Natural killer cell (primary cell): ENCODE results near the gene ZP2. TPM values are rescaled to one million over a fixed set of nuclear protein-coding genes. Genes with fewer than 3 reads are reported as not detected.

Experiments used
- ATAC-seq, 3 donors: fragments of 150-1000 bp in 2 of 3; fragments of 200-7000 bp in 1 of 3; cut with Tn5 transposase; 1 replicate in 1 of 3; 2 replicates in 2 of 3; pipeline ENCODE4 v1.10.0; 2021; ENCODE audit warnings: mild to moderate bottlenecking in 2 of 3, moderate library complexity in 2 of 3
- DNase-seq, 2 donors: peaks; one replicate each; pipeline versions ENCODE4 v3.0.0 to v3.0.0-alpha.2; 2013 to 2021; ENCODE audit warnings: mixed read lengths in 1 of 2
- H3K27ac ChIP-seq: one replicate; pipeline ENCODE4 v1.5.1; 2013; ENCODE audit warnings: mild to moderate bottlenecking, low read length
- H3K27me3 ChIP-seq: one replicate; pipeline ENCODE4 v1.6.1; 2013; ENCODE audit warnings: low read length; ENCODE audit not compliant: control insufficient read depth, insufficient read depth
- H3K36me3 ChIP-seq: one replicate; pipeline ENCODE4 v1.6.1; 2013; ENCODE audit warnings: low read length; ENCODE audit not compliant: control insufficient read depth, insufficient read depth
- H3K4me1 ChIP-seq: one replicate; pipeline ENCODE4 v1.6.1; 2013; ENCODE audit warnings: low read length; ENCODE audit not compliant: control insufficient read depth, insufficient read depth
- H3K4me3 ChIP-seq: one replicate; pipeline ENCODE4 v1.5.1; 2013; ENCODE audit warnings: low read length
- H3K9me3 ChIP-seq: one replicate; pipeline ENCODE4 v1.6.1; 2013; ENCODE audit warnings: low read length; ENCODE audit not compliant: control insufficient read depth, insufficient read depth
- H3K27ac Mint-ChIP-seq, 2 donors: one replicate each; pipeline ENCODE4 v1.8.0; 2022; ENCODE audit warnings: mild to moderate bottlenecking in 2 of 2, mixed read lengths in 2 of 2, moderate library complexity in 1 of 2
- H3K27me3 Mint-ChIP-seq, 2 donors: one replicate each; pipeline ENCODE4 v1.8.0; 2022; ENCODE audit warnings: low read depth in 2 of 2, mixed read lengths in 2 of 2
- H3K36me3 Mint-ChIP-seq: one replicate; pipeline ENCODE4 v1.8.0; 2022; ENCODE audit warnings: mixed read lengths
- H3K4me1 Mint-ChIP-seq, 2 donors: one replicate each; pipeline ENCODE4 v1.8.0; 2022; ENCODE audit warnings: mixed read lengths in 2 of 2
- H3K4me3 Mint-ChIP-seq: one replicate; pipeline ENCODE4 v1.8.0; 2022; ENCODE audit warnings: mild to moderate bottlenecking, moderate library complexity, mixed read lengths
- H3K9me3 Mint-ChIP-seq, 2 donors: one replicate each; pipeline ENCODE4 v1.8.0; 2022; ENCODE audit warnings: mixed read lengths in 2 of 2
- WGBS: methylation state at CpG from one replicate; pipeline ENCODE4 v1.1.7; 2013; ENCODE audit warnings: missing lambda C conversion rate; ENCODE audit not compliant: insufficient coverage; 5-methylcytosine and 5-hydroxymethylcytosine counted together
- intact Hi-C: fragments of 100-400 bp; cut with micrococcal nuclease; formaldehyde crosslinking; loops from one replicate; pipeline ENCODE4 v1.14.2; 2022
- total RNA-seq, 4 donors: library from RNA; stranded (reverse); fragments of 120-200 nt in 1 of 4; gene quantifications; one replicate each; pipeline versions ENCODE4 v1.2.3 to v1.2.4, GENCODE V29; 2013 to 2022
- TF ChIP-seq, protein P1 (sequence below): fragments of 200-600 bp; IDR thresholded peaks from one replicate; pipeline ENCODE4 v1.8.0; 2022; ENCODE audit warnings: antibody characterized with exemption

ZP2 gene
- total RNA-seq, 3 donors from 2014 or later (not counting 1 experiment from before 2014, with no cell fraction given), result not detected

DNA sequence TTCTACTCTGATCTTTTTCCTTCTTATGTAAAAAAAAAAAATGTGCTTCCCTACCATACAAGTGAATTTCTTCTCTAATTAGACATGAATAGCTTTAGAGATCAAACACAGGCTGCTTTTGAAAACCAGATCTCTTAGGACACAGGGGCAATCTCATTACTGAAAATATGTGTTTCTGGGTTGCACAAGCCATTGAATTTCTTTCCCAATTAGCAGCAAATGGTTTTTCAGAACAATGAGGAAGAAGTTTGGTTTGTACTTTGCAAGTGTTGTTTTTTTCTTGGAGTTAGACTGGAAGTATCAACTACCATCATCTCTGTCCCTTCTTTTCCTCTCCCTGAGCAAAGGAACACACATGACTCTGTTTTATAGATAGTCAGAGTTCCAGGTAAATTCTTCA is 16.5 kb upstream of the ZP2 start:
- intact Hi-C loops, result no loop called here
- Mint-ChIP-seq H3K27ac (no peak overlapping the region), H3K36me3 (no peaks in the 10 kb centered on the region), H3K27me3 (peaks cover 37 to 69% of the 10 kb centered on the region in 2 donors), H3K4me3 (no peak overlapping the region), H3K9me3 (no peaks in the 10 kb centered on the region), H3K4me1 (no peaks in the 10 kb centered on the region)
- Histone ChIP-seq H3K9me3 (no peaks in the 10 kb centered on the region), H3K36me3 (no peaks in the 10 kb centered on the region), H3K27me3 (peaks cover 4% of the 10 kb centered on the region), H3K27ac (no peak overlapping the region), H3K4me1 (no peaks in the 10 kb centered on the region), H3K4me3 (no peak overlapping the region)
- TF ChIP-seq, protein P1, sequence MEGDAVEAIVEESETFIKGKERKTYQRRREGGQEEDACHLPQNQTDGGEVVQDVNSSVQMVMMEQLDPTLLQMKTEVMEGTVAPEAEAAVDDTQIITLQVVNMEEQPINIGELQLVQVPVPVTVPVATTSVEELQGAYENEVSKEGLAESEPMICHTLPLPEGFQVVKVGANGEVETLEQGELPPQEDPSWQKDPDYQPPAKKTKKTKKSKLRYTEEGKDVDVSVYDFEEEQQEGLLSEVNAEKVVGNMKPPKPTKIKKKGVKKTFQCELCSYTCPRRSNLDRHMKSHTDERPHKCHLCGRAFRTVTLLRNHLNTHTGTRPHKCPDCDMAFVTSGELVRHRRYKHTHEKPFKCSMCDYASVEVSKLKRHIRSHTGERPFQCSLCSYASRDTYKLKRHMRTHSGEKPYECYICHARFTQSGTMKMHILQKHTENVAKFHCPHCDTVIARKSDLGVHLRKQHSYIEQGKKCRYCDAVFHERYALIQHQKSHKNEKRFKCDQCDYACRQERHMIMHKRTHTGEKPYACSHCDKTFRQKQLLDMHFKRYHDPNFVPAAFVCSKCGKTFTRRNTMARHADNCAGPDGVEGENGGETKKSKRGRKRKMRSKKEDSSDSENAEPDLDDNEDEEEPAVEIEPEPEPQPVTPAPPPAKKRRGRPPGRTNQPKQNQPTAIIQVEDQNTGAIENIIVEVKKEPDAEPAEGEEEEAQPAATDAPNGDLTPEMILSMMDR, result no peak
- DNase-seq (no peak), ATAC-seq (no peak)

DNA sequence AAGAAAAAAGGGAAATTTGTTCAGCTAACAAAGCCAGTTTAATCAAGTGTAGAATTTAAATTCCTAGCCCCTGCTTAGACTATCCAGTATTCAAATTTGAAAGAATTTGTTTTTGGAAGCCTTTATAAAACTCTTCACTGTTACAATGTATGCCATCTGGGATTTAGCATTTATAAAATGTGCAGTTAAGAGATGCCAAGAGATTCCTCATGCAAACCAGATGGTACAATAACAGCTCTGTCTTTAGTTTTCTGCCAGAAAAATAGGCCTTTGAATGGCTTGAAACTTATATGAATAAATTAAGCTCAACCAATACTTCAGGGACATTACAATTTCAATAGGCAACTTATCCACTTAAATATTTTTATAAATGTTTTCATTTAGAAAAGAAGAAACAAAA is 15.4 kb upstream of the ZP2 start:
- no peaks in the 10 kb centered on the region for H3K36me3 Mint-ChIP-seq
- no peak overlapping the region for H3K27ac Mint-ChIP-seq
- Histone ChIP-seq H3K9me3 (no peaks in the 10 kb centered on the region), H3K4me1 (no peaks in the 10 kb centered on the region), H3K36me3 (no peaks in the 10 kb centered on the region), H3K4me3 (no peak overlapping the region), H3K27me3 (peaks cover 5% of the 10 kb centered on the region), H3K27ac (no peak overlapping the region)
- H3K4me3 Mint-ChIP-seq, result no peak overlapping the region
- no peak for DNase-seq
- TF ChIP-seq, protein P1, result no peak
- no peaks in the 10 kb centered on the region for H3K9me3 Mint-ChIP-seq
- peaks cover 38 to 65% of the 10 kb centered on the region in 2 donors for H3K27me3 Mint-ChIP-seq
- no peak for ATAC-seq
- intact Hi-C loops, result no loop called here
- no peaks in the 10 kb centered on the region for H3K4me1 Mint-ChIP-seq

DNA sequence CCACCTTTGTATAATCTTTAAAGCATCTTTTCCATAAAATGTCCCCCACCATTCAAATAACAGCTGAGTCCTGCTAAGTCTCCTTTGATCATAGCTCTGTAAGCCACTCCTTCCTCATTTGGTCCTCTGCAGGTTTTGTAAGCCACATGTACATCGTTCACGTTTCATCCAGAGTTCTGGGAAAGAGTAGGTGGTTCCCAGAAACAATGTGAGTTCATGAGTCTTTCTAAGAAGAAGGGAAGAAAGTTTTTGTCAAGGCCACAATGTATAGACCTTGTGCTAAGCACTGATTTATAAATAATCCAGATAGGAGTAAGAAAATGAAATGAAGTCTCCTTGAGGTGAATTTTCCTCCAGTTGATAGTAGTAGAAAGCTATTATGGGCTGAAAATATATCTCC is 13.4 kb upstream of the ZP2 start:
- peaks cover 40 to 70% of the 10 kb centered on the region in 2 donors for H3K27me3 Mint-ChIP-seq
- Histone ChIP-seq H3K27me3 (peaks cover 7% of the 10 kb centered on the region), H3K36me3 (no peaks in the 10 kb centered on the region), H3K4me3 (no peak overlapping the region), H3K4me1 (no peaks in the 10 kb centered on the region), H3K27ac (no peak overlapping the region), H3K9me3 (no peaks in the 10 kb centered on the region)
- no peak overlapping the region for H3K27ac Mint-ChIP-seq
- no peaks in the 10 kb centered on the region for H3K4me1 Mint-ChIP-seq
- WGBS, result 11% methylated on average over 2 of the region's 2 CpGs
- DNase-seq, result no peak
- ATAC-seq, result no peak
- TF ChIP-seq, protein P1, result no peak
- no peaks in the 10 kb centered on the region for H3K9me3 Mint-ChIP-seq
- H3K36me3 Mint-ChIP-seq, result no peaks in the 10 kb centered on the region
- intact Hi-C loops, result no loop called here
- H3K4me3 Mint-ChIP-seq, result no peak overlapping the region

DNA sequence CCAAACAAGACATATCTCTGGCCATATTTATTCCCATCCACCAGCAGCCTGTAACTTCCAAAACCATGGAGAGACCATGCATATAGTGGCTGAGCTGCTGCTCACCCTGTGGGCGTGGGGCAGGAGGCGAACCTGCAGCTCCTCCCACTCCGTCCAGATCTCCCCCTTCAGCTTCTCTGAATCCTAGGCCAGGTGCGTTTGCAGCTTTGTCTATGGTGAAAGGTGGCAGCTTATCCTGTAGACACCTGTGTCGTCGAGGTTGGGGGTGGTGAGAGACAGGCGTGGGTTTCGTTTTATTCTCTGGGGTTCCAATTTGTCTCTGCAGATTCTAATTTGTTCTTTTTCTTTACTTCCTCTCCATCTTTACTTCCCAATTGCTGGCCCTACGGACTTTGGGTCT is 12.4 kb upstream of the ZP2 start:
- Histone ChIP-seq H3K9me3 (no peaks in the 10 kb centered on the region), H3K4me1 (no peaks in the 10 kb centered on the region), H3K27ac (no peak overlapping the region), H3K36me3 (no peaks in the 10 kb centered on the region), H3K4me3 (no peak overlapping the region), H3K27me3 (peaks cover 7% of the 10 kb centered on the region)
- H3K4me1 Mint-ChIP-seq, result no peaks in the 10 kb centered on the region
- no peaks in the 10 kb centered on the region for H3K9me3 Mint-ChIP-seq
- TF ChIP-seq, protein P1, result no peak
- no peaks in the 10 kb centered on the region for H3K36me3 Mint-ChIP-seq
- WGBS, result 81% methylated on average over 4 of the region's 9 CpGs
- peaks cover 34 to 65% of the 10 kb centered on the region in 2 donors for H3K27me3 Mint-ChIP-seq
- no peak overlapping the region for H3K27ac Mint-ChIP-seq
- ATAC-seq, result no peak
- intact Hi-C loops, result no loop called here
- no peak for DNase-seq
- no peak overlapping the region for H3K4me3 Mint-ChIP-seq
